Endothelial cell of umbilical vein (primary cell): ENCODE results near the gene SNN.

Experiments used
- CTCF ChIP-seq, 2 donors: IDR thresholded peaks; 1 replicate in 1 of 2; 2 replicates in 1 of 2; pipeline ENCODE4 v1.5.1; 2011; ENCODE audit warnings: low read length in 2 of 2, mild to moderate bottlenecking in 2 of 2, moderate library complexity in 2 of 2, control low read depth in 1 of 2, inconsistent platforms in 1 of 2, low read depth in 1 of 2; ENCODE audit not compliant: insufficient read depth in 1 of 2; ENCODE audit errors: extremely low read depth in 1 of 2
- EZH2 ChIP-seq: IDR thresholded peaks from 2 replicates; pipeline ENCODE4 v1.6.1; 2012; ENCODE audit warnings: borderline replicate concordance, low read depth, mild to moderate bottlenecking, moderate library complexity, low read length, inconsistent platforms; ENCODE audit not compliant: severe bottlenecking
- JUN ChIP-seq: IDR thresholded peaks from 2 replicates; pipeline ENCODE4 v1.6.1; 2011; ENCODE audit warnings: borderline replicate concordance, low read depth; ENCODE audit not compliant: insufficient read length, insufficient read depth
- POLR2A ChIP-seq: IDR thresholded peaks from 2 replicates; pipeline ENCODE4 v1.6.1; 2012; ENCODE audit warnings: low read depth, mild to moderate bottlenecking, control low read depth, low read length
- POLR2AphosphoS5 ChIP-seq: IDR thresholded peaks from 2 replicates; pipeline ENCODE4 v1.6.1; 2012; ENCODE audit warnings: low read depth, mild to moderate bottlenecking, control low read depth, low read length, moderate library complexity; ENCODE audit not compliant: insufficient read depth

GRCh38 chr16:11681976-11682654 lies 13.9 kb downstream of the SNN start:
- no peak for TF ChIP-seq EZH2
- TF ChIP-seq POLR2AphosphoS5, result no peak
- TF ChIP-seq CTCF (IDR thresholded peaks at IDR 0.05; ENCODE audit: extremely low read depth in 1 of 2, insufficient read depth in 1 of 2, low read depth in 1 of 2, low read length in 2 of 2), result no peak
- no peak for TF ChIP-seq JUN
- no peak for TF ChIP-seq POLR2A
